Measurements from ENCODE around the gene KLF11. TPM values are rescaled to one million over a fixed set of nuclear protein-coding genes. Genes with fewer than 3 reads are reported as not detected.

Gene KLF11
- total and polyA plus RNA-seq, 2 of the 8 experiments (the other 6 are each of a cell fraction or from before 2014, with no cell fraction given) = 6.4 to 10.1 TPM

- H4K5ac ChIP-seq (ENCODE audit: insufficient read length, low read depth, low read length) = no peak overlapping the region
- DNase-seq (ENCODE audit: low read depth in 1 of 2, low spot score in 2 of 2) (no peak), FAIRE-seq (no peak)
- H3K4me3 ChIP-seq (ENCODE audit: extremely low read depth in 1 of 4, insufficient read depth in 2 of 4, low read depth in 3 of 4, low read length in 4 of 4) = no peak overlapping the region
- H2BK120ac ChIP-seq (replicated peaks; ENCODE audit: low read depth, low read length) = no peak overlapping the region
- no peak overlapping the region for H3K56ac ChIP-seq (replicated peaks; ENCODE audit: insufficient read length, low read depth, low read length)
- no peaks in the 10 kb centered on the region for H3K9me3 ChIP-seq (ENCODE audit: insufficient read depth in 2 of 2, low read depth in 1 of 2, low read length in 1 of 2)
- POLR2A ChIA-PET (ENCODE audit: partially characterized antibody) = interaction anchor here (1.4 kb wide), 1 partner anchor 20 kb away, joined by 4 read pairs; the partner anchor contains the start of gene KLF11
- H3K27me3 ChIP-seq (replicated peaks in 1 of 4; ENCODE audit: control insufficient read depth in 3 of 4, extremely low read depth in 1 of 4, insufficient read depth in 3 of 4, low read length in 3 of 4) = no peaks in the 10 kb centered on the region
- CTCF ChIA-PET (ENCODE audit: partially characterized antibody) = interaction anchor here (1.3 to 20.0 kb wide), 3 partner anchors 9 to 264 kb away, joined by 6 to 429 read pairs (median 6); no protein-coding TSS in a partner anchor
- no peak overlapping the region for H2BK15ac ChIP-seq (ENCODE audit: low read length)
- no peak overlapping the region for H3K4ac ChIP-seq (replicated peaks; ENCODE audit: insufficient read length, low read depth, low read length)
- H3K4me2 ChIP-seq (ENCODE audit: insufficient read depth in 1 of 2, low read depth in 2 of 2, low read length in 2 of 2) = no peak overlapping the region
- H3K79me2 ChIP-seq (ENCODE audit: control insufficient read depth in 1 of 2, insufficient read depth in 2 of 2, low read length in 2 of 2) = no peaks in the 10 kb centered on the region
- H3K23me2 ChIP-seq (ENCODE audit: low read depth, low read length) = no peaks in the 10 kb centered on the region
- H2AFZ ChIP-seq (ENCODE audit: low read length) = no peak overlapping the region
- H4K20me1 ChIP-seq (replicated peaks in 1 of 2; ENCODE audit: control insufficient read depth in 1 of 2, insufficient read depth in 2 of 2, low read length in 2 of 2) = no peaks in the 10 kb centered on the region
- peak overlapping the region; percentile 25; the same call in 1 of the 2 replicates for H4K8ac ChIP-seq (ENCODE audit: extremely low read depth, insufficient read depth, low read length)
- no peak overlapping the region for H3K14ac ChIP-seq (ENCODE audit: insufficient read length)
- H3K18ac ChIP-seq (ENCODE audit: extremely low read depth, low read length) = no peak overlapping the region
- no peaks in the 10 kb centered on the region for H3K79me1 ChIP-seq (ENCODE audit: low read depth, low read length)
- peaks cover 0 to 8% (median 0%) of the 10 kb centered on the region in 4 experiments; a peak in 1 of 7 replicates for H3K4me1 ChIP-seq (replicated peaks in 1 of 4; ENCODE audit: control insufficient read depth in 3 of 4, insufficient read depth in 4 of 4, low read length in 3 of 4)
- no peak overlapping the region for H2BK20ac ChIP-seq (ENCODE audit: low read length)
- no peak overlapping the region for H2BK12ac ChIP-seq (ENCODE audit: low read depth, low read length)
- H3K27ac ChIP-seq (ENCODE audit: low read depth, low read length) = no peak overlapping the region
- H4K91ac ChIP-seq (replicated peaks; ENCODE audit: insufficient read length, low read length) = no peak overlapping the region
- H2AK5ac ChIP-seq (ENCODE audit: low read depth, low read length) = no peak overlapping the region
- H3K36me3 ChIP-seq (ENCODE audit: control insufficient read depth in 2 of 4, insufficient read depth in 4 of 4, low read length in 3 of 4) = no peaks in the 10 kb centered on the region
- H2BK5ac ChIP-seq (ENCODE audit: low read depth, low read length) = no peak overlapping the region
- whole genome bisulfite sequencing, 2 experiments (ENCODE audit: extremely low coverage in 1 of 2, insufficient coverage in 1 of 2, insufficient read length in 1 of 2, insufficient replicate concordance in 2 of 2, low coverage in 1 of 2, low lambda C conversion rate in 2 of 2, missing lambda C conversion rate in 1 of 2) = 83% methylated on average over 9 of the region's 9 CpGs; no CpG with 5 or more reads in 1 of the 2 experiments
- no peak overlapping the region for H3K23ac ChIP-seq (ENCODE audit: insufficient read length)
- no peak overlapping the region for H3K9ac ChIP-seq (replicated peaks in 1 of 4; ENCODE audit: extremely low read depth in 1 of 4, low read depth in 3 of 4, low read length in 3 of 4)
- TF ChIP-seq NANOG (IDR thresholded peaks at IDR 0.05; ENCODE audit: insufficient read depth, low read depth, low read length, poor library complexity, severe bottlenecking) (no peak), TAF7 (optimal IDR thresholded peaks at IDR 0.05; ENCODE audit: borderline replicate concordance, low read depth, low read length) (no peak), MAFK (IDR thresholded peaks at IDR 0.05; ENCODE audit: low read depth, low read length) (no peak), RAD21 (IDR thresholded peaks at IDR 0.05 in 1 of 2, conservative IDR thresholded peaks at IDR 0.05 in 1 of 2; ENCODE audit: low read depth in 2 of 2, low read length in 2 of 2) (no peak), SRF (IDR thresholded peaks at IDR 0.05; ENCODE audit: low read depth, low read length) (no peak), TAF1 (IDR thresholded peaks at IDR 0.05; ENCODE audit: low read depth, low read length) (no peak), SIRT6 (IDR thresholded peaks at IDR 0.05; ENCODE audit: low read length) (no peak), YY1 (IDR thresholded peaks at IDR 0.05; ENCODE audit: low read depth, low read length) (no peak), JUND (IDR thresholded peaks at IDR 0.05; ENCODE audit: low read length) (no peak), KDM5A (IDR thresholded peaks at IDR 0.05; ENCODE audit: low read length) (no peak), NRF1 (IDR thresholded peaks at IDR 0.05; ENCODE audit: low read depth, low read length) (no peak), POU5F1 (IDR thresholded peaks at IDR 0.05; ENCODE audit: low read depth, low read length) (no peak), SUZ12 (IDR thresholded peaks at IDR 0.05; ENCODE audit: low read length) (no peak), RBBP5 (IDR thresholded peaks at IDR 0.05; ENCODE audit: borderline replicate concordance, low read depth, low read length) (no peak), FOSL1 (IDR thresholded peaks at IDR 0.05; ENCODE audit: insufficient read depth, low read depth, low read length) (no peak)
These were observed 20.2 kb downstream of the KLF11 start for GRCh38 chr2:10063566-10063965.
